ENCODE measurements around the gene KMT2B. TPM values are rescaled to one million over a fixed set of nuclear protein-coding genes. Genes with fewer than 3 reads are reported as not detected.

The KMT2B gene
- total and polyA plus RNA-seq, 9 of the 15 experiments (the other 6 are each of a cell fraction or from before 2014, with no cell fraction given), result 0.63 to 43.9 (median 8.1) TPM

DNA sequence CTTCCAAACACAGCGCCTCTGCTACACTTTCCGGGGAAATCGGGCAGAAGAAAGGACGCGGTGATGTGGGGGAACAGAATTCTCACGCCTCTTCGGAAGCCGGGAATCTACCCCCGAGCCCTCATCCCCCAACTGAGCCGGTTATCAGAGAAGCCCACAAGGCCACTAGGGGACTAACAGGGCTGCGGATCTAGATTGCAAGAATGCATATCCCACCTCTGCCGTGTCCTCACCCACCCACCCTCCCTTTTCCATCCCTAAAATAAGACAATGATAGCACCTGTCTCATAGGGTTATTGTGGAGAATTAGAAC lies 23.4 kb downstream of the KMT2B start (continued):
- no peak for TF ChIP-seq PYGO2 (tag; IDR thresholded peaks at IDR 0.05)
- TF ChIP-seq RBM39 (optimal IDR thresholded peaks at IDR 0.05; ENCODE audit: low read depth, low read length), result no peak
- TF ChIP-seq PHB2 (IDR thresholded peaks at IDR 0.05; ENCODE audit: low read depth), result no peak
- TF ChIP-seq, protein P1, sequence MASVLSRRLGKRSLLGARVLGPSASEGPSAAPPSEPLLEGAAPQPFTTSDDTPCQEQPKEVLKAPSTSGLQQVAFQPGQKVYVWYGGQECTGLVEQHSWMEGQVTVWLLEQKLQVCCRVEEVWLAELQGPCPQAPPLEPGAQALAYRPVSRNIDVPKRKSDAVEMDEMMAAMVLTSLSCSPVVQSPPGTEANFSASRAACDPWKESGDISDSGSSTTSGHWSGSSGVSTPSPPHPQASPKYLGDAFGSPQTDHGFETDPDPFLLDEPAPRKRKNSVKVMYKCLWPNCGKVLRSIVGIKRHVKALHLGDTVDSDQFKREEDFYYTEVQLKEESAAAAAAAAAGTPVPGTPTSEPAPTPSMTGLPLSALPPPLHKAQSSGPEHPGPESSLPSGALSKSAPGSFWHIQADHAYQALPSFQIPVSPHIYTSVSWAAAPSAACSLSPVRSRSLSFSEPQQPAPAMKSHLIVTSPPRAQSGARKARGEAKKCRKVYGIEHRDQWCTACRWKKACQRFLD (CRISPR knock-in tag; IDR thresholded peaks at IDR 0.05), result 0 out of 2 replicates have a peak, but pooled peaks have one; percentile 59
- TF ChIP-seq ZNF165 (CRISPR knock-in tag; IDR thresholded peaks at IDR 0.05; ENCODE audit: borderline replicate concordance), result no peak
- TF ChIP-seq, protein P2, sequence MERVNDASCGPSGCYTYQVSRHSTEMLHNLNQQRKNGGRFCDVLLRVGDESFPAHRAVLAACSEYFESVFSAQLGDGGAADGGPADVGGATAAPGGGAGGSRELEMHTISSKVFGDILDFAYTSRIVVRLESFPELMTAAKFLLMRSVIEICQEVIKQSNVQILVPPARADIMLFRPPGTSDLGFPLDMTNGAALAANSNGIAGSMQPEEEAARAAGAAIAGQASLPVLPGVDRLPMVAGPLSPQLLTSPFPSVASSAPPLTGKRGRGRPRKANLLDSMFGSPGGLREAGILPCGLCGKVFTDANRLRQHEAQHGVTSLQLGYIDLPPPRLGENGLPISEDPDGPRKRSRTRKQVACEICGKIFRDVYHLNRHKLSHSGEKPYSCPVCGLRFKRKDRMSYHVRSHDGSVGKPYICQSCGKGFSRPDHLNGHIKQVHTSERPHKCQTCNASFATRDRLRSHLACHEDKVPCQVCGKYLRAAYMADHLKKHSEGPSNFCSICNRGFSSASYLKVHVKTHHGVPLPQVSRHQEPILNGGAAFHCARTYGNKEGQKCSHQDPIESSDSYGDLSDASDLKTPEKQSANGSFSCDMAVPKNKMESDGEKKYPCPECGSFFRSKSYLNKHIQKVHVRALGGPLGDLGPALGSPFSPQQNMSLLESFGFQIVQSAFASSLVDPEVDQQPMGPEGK (CRISPR knock-in tag; IDR thresholded peaks at IDR 0.05; ENCODE audit: borderline replicate concordance), result no peak
- TF ChIP-seq NBN (IDR thresholded peaks at IDR 0.05; ENCODE audit: low read depth), result no peak
- 0 out of 2 replicates have a peak, but pooled peaks have one; percentile 28 for TF ChIP-seq ZFX (CRISPR knock-in tag; IDR thresholded peaks at IDR 0.05)
- no peak for TF ChIP-seq PPARD (CRISPR knock-in tag; IDR thresholded peaks at IDR 0.05)
- no peak for TF ChIP-seq ZNF436 (CRISPR knock-in tag; IDR thresholded peaks at IDR 0.05)
- TF ChIP-seq MED1 (CRISPR knock-in tag; IDR thresholded peaks at IDR 0.05; ENCODE audit: borderline replicate concordance), result no peak
- TF ChIP-seq ZNF274 (IDR thresholded peaks at IDR 0.05; ENCODE audit: borderline replicate concordance, low read depth, low read length), result no peak
- no peak for TF ChIP-seq CC2D1A (IDR thresholded peaks at IDR 0.05)
- no peak for TF ChIP-seq ZNF124 (CRISPR knock-in tag; IDR thresholded peaks at IDR 0.05)
- TF ChIP-seq CSDE1 (IDR thresholded peaks at IDR 0.05), result no peak
- TF ChIP-seq MCM2 (IDR thresholded peaks at IDR 0.05; ENCODE audit: low read depth), result no peak
- 0 out of 2 replicates have a peak, but pooled peaks have one; percentile 15 for TF ChIP-seq TOE1 (IDR thresholded peaks at IDR 0.05; ENCODE audit: borderline replicate concordance)
- TF ChIP-seq TOE1 (CRISPR knock-in tag; IDR thresholded peaks at IDR 0.05; ENCODE audit: borderline replicate concordance, low read depth), result no peak
- no peak for TF ChIP-seq JUN (IDR thresholded peaks at IDR 0.05; ENCODE audit: borderline replicate concordance, low read depth, low read length)
- no peak for TF ChIP-seq JUN (CRISPR knock-in tag; IDR thresholded peaks at IDR 0.05; ENCODE audit: borderline replicate concordance)
- no peak for TF ChIP-seq GTF2A2 (tag; IDR thresholded peaks at IDR 0.05)
- TF ChIP-seq, protein P3, sequence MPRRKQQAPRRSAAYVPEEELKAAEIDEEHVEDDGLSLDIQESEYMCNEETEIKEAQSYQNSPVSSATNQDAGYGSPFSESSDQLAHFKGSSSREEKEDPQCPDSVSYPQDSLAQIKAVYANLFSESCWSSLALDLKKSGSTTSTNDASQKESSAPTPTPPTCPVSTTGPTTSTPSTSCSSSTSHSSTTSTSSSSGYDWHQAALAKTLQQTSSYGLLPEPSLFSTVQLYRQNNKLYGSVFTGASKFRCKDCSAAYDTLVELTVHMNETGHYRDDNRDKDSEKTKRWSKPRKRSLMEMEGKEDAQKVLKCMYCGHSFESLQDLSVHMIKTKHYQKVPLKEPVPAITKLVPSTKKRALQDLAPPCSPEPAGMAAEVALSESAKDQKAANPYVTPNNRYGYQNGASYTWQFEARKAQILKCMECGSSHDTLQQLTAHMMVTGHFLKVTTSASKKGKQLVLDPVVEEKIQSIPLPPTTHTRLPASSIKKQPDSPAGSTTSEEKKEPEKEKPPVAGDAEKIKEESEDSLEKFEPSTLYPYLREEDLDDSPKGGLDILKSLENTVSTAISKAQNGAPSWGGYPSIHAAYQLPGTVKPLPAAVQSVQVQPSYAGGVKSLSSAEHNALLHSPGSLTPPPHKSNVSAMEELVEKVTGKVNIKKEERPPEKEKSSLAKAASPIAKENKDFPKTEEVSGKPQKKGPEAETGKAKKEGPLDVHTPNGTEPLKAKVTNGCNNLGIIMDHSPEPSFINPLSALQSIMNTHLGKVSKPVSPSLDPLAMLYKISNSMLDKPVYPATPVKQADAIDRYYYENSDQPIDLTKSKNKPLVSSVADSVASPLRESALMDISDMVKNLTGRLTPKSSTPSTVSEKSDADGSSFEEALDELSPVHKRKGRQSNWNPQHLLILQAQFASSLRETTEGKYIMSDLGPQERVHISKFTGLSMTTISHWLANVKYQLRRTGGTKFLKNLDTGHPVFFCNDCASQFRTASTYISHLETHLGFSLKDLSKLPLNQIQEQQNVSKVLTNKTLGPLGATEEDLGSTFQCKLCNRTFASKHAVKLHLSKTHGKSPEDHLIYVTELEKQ (CRISPR knock-in tag; IDR thresholded peaks at IDR 0.05), result no peak
- TF ChIP-seq ZNF696 (CRISPR knock-in tag; conservative IDR thresholded peaks at IDR 0.05), result no peak
- no peak for TF ChIP-seq MTF1 (CRISPR knock-in tag; IDR thresholded peaks at IDR 0.05; ENCODE audit: borderline replicate concordance)
- TF ChIP-seq ARID1B (IDR thresholded peaks at IDR 0.05), result peak; percentile 76; the same call in 1 of the 2 replicates

Measured in K562 (cell line).